Loucy (cell line): ENCODE results near the gene APOBEC3B.

Experiments
- H2AFZ ChIP-seq: fragments of 200-600 bp; sonication (generic); 2 replicates; pipeline ENCODE4 v1.6.0; 2016; ENCODE audit warnings: antibody characterized with exemption, mild to moderate bottlenecking, low read length, moderate library complexity
- H3F3A ChIP-seq: fragments of 200-600 bp; 2 replicates; pipeline ENCODE4 v1.6.0; 2016; ENCODE audit warnings: antibody characterized with exemption, low read depth, mild to moderate bottlenecking
- H3K27me3 ChIP-seq: fragments of 200-600 bp; sonication (generic); 2 replicates; pipeline ENCODE4 v1.6.1; 2014; ENCODE audit warnings: low read length, mild to moderate bottlenecking; ENCODE audit not compliant: insufficient read depth, poor library complexity, severe bottlenecking
- H3K36me3 ChIP-seq: fragments of 200-600 bp; sonication (generic); 2 replicates; pipeline ENCODE4 v1.6.1; 2016; ENCODE audit warnings: low read length; ENCODE audit not compliant: insufficient read depth
- H3K4me1 ChIP-seq: fragments of 200-600 bp; sonication (generic); 2 replicates; pipeline ENCODE4 v1.5.1; 2014; ENCODE audit warnings: low read length, mild to moderate bottlenecking; ENCODE audit not compliant: insufficient read depth, poor library complexity, severe bottlenecking
- H3K4me2 ChIP-seq: fragments of 200-600 bp; sonication (generic); 2 replicates; pipeline ENCODE4 v1.6.0; 2014; ENCODE audit warnings: antibody characterized with exemption, low read length, low read depth, mild to moderate bottlenecking; ENCODE audit not compliant: poor library complexity, severe bottlenecking
- H3K4me3 ChIP-seq: fragments of 200-600 bp; sonication (generic); 2 replicates; pipeline ENCODE4 v1.5.1; 2014; ENCODE audit warnings: low read length, mild to moderate bottlenecking, mixed read lengths; ENCODE audit not compliant: poor library complexity, severe bottlenecking
- H3K79me2 ChIP-seq: fragments of 200-600 bp; sonication (generic); 2 replicates; pipeline ENCODE4 v1.6.1; 2014; ENCODE audit warnings: low read length; ENCODE audit not compliant: insufficient read depth
- H3K9ac ChIP-seq: fragments of 200-600 bp; sonication (generic); 2 replicates; pipeline ENCODE4 v1.6.0; 2014; ENCODE audit warnings: mild to moderate bottlenecking, low read depth, low read length, moderate library complexity; ENCODE audit not compliant: poor library complexity, severe bottlenecking
- H3K9me2 ChIP-seq: fragments of 200-600 bp; sonication (generic); replicated peaks from 2 replicates; pipeline ENCODE4 v1.6.1; 2016; ENCODE audit warnings: low read depth, low read length, mixed read lengths
- H3K9me3 ChIP-seq: fragments of 200-600 bp; sonication (generic); 2 replicates; pipeline ENCODE4 v1.6.1; 2014; ENCODE audit warnings: mild to moderate bottlenecking, antibody characterized with exemption, low read length, low read depth; ENCODE audit not compliant: insufficient read depth
- H4K20me1 ChIP-seq: fragments of 200-600 bp; sonication (generic); 2 replicates; pipeline ENCODE4 v1.6.0; 2014; ENCODE audit warnings: antibody characterized with exemption, low read length, mild to moderate bottlenecking; ENCODE audit not compliant: insufficient read depth, poor library complexity, severe bottlenecking
- CTCF ChIP-seq: fragments of 200-600 bp; sonication (generic); conservative IDR thresholded peaks from 2 replicates; pipeline ENCODE4 v1.5.1; 2014; ENCODE audit warnings: mild to moderate bottlenecking, antibody characterized with exemption, low read length
- EZH2phosphoT487 ChIP-seq: fragments of 200-600 bp; IDR thresholded peaks from 2 replicates; pipeline ENCODE4 v1.6.1; 2018; ENCODE audit warnings: antibody characterized with exemption, mild to moderate bottlenecking, moderate library complexity, borderline replicate concordance

Gene APOBEC3B

GRCh38 chr22:39027717-39028116 lies 45.6 kb downstream of the APOBEC3B start:
- peaks cover 34% of the 10 kb centered on the region for H3K4me1 ChIP-seq
- H2AFZ ChIP-seq, result no peak overlapping the region
- no peak for TF ChIP-seq CTCF
- no peak for TF ChIP-seq EZH2phosphoT487
- H3K4me2 ChIP-seq, result no peak overlapping the region
- peaks cover 6% of the 10 kb centered on the region; the same call in 1 of the 2 replicates for H3K36me3 ChIP-seq
- peaks cover 34% of the 10 kb centered on the region for H3K79me2 ChIP-seq
- H3F3A ChIP-seq, result no peaks in the 10 kb centered on the region
- H3K9me2 ChIP-seq, result no peaks in the 10 kb centered on the region
- no peaks in the 10 kb centered on the region for H3K27me3 ChIP-seq
- H3K4me3 ChIP-seq, result no peak overlapping the region
- H3K9ac ChIP-seq, result no peak overlapping the region
- peaks cover 4% of the 10 kb centered on the region for H4K20me1 ChIP-seq
- H3K9me3 ChIP-seq, result no peaks in the 10 kb centered on the region

- Histone ChIP-seq H3F3A (no peaks in the 10 kb centered on the region), H3K27me3 (no peaks in the 10 kb centered on the region), H3K4me3 (no peak overlapping the region), H3K9me3 (no peaks in the 10 kb centered on the region), H3K4me1 (peaks cover 34% of the 10 kb centered on the region), H3K9me2 (no peaks in the 10 kb centered on the region), H4K20me1 (peaks cover 4% of the 10 kb centered on the region), H2AFZ (no peak overlapping the region), H3K79me2 (peaks cover 28% of the 10 kb centered on the region), H3K36me3 (peaks cover 6% of the 10 kb centered on the region; the same call in 1 of the 2 replicates), H3K9ac (no peak overlapping the region), H3K4me2 (no peak overlapping the region)
- TF ChIP-seq EZH2phosphoT487 (no peak), CTCF (no peak)
Observed at GRCh38 chr22:39028281-39028680, 46.1 kb downstream of the APOBEC3B start.

- no peak overlapping the region for H3K4me2 ChIP-seq
- no peaks in the 10 kb centered on the region for H3K9me3 ChIP-seq
- H3F3A ChIP-seq, result no peaks in the 10 kb centered on the region
- H3K9ac ChIP-seq, result no peak overlapping the region
- TF ChIP-seq CTCF (no peak), EZH2phosphoT487 (no peak)
- peaks cover 2% of the 10 kb centered on the region; the same call in 1 of the 2 replicates for H3K36me3 ChIP-seq
- peaks cover 25% of the 10 kb centered on the region for H3K4me1 ChIP-seq
- no peaks in the 10 kb centered on the region for H3K9me2 ChIP-seq
- no peak overlapping the region for H2AFZ ChIP-seq
- no peak overlapping the region for H3K4me3 ChIP-seq
- peaks cover 2% of the 10 kb centered on the region for H4K20me1 ChIP-seq
- H3K79me2 ChIP-seq, result peaks cover 18% of the 10 kb centered on the region
- no peaks in the 10 kb centered on the region for H3K27me3 ChIP-seq
Observed at GRCh38 chr22:39029227-39029626, 47.1 kb downstream of the APOBEC3B start.
